Measurements from ENCODE around the gene DHX35.
A peak's percentile ranks its signal among the peaks of the same experiment; 100 is the strongest.

The DHX35 gene, protein sequence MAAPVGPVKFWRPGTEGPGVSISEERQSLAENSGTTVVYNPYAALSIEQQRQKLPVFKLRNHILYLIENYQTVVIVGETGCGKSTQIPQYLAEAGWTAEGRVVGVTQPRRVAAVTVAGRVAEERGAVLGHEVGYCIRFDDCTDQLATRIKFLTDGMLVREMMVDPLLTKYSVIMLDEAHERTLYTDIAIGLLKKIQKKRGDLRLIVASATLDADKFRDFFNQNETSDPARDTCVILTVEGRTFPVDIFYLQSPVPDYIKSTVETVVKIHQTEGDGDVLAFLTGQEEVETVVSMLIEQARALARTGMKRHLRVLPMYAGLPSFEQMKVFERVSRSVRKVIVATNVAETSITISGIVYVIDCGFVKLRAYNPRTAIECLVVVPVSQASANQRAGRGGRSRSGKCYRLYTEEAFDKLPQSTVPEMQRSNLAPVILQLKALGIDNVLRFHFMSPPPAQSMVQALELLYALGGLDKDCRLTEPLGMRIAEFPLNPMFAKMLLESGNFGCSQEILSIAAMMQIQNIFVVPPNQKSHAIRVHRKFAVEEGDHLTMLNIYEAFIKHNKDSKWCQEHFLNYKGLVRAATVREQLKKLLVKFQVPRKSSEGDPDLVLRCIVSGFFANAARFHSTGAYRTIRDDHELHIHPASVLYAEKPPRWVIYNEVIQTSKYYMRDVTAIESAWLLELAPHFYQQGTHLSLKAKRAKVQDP

DNA sequence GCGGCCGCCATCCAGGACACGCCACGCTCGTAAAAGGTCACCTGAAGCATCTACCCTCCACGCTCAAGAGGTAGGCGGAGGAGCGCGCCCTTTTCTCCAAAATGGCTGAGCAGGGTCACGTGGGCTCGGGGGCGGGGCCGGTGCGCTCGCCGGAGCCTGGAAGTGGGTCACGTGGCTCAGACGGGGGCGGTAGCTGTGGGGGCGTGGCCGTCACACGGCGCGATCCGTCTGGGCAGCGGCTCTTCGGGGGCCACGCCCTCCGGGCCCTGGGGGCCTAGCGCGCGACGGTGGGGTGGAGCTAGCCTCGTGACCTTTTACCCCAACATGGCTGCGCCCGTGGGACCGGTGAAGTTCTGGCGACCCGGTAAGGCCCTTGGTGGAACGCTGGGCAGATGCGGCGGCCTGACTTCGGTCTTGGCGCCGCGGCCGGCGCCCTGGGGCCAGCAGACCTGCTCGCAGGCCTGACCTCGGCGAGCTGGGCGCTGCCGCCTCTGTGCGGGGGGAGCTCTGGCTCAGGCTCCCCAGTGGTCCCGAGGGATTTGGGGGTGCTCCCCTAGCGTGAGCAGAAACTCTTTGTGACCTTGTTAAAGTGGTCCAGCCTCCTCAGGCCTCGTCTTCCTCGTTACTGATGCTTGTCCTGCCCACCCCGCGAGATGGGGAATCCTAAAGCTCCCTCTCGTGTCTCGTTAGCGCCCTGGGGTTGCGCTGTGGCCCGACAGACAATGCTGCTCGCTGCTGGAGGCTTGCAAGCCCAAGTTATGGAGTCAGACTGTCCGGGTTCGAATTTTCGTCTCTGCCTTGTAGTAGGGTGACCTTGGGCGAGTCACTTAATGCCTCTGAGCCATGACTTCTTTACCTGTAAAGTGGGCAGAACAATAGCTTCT, at the start of gene DHX35:
Gene DHX35, plus strand, starts transcription at position 301 of the 884 bp plus-strand sequence. Its CDS starts 24 bp downstream, at position 325.
- DNase-seq, result peak; percentile 88

DNA sequence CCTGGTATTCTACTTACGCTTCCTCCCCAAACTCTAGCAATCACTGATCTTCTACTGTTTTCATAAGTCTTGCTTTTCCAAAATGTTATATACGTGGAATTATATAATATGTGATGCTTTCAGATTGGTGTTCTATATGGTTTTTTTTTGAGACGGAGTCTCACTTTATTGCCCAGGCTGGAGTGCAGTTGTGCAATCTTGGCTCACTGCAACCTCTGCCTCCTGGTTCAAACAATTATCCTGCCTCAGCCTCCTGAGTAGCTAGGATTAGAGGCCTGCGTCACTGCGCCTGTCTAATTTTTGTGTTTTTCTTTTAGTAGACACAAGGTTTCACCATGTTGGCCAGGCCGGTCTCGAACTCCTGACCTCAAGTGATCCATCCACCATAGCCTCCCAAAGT, 46.8 kb upstream of the DHX35 start:
- no peak for DNase-seq

GRCh38 chr20:38917657-38918056, 44.5 kb upstream of the DHX35 start:
- DNase-seq, result no peak

DNA sequence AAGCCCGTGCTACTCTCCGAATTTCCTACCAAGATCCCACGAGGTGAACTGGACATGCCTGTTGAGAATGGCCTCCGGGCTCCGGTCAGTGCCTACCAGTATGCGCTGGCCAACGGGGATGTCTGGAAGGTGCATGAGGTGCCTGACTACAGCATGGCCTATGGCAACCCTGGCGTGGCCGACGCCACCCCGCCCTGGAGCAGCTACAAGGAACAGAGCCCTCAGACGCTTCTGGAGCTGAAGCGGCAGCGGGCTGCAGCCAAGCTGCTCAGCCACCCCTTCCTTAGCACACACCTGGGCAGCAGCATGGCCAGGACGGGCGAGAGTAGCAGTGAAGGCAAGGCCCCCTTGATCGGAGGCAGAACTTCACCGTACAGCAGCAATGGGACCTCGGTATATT, 44.0 kb upstream of the DHX35 start:
- no peak for DNase-seq

GRCh38 chr20:38919683-38920082, 42.5 kb upstream of the DHX35 start:
- no peak for DNase-seq

DNA sequence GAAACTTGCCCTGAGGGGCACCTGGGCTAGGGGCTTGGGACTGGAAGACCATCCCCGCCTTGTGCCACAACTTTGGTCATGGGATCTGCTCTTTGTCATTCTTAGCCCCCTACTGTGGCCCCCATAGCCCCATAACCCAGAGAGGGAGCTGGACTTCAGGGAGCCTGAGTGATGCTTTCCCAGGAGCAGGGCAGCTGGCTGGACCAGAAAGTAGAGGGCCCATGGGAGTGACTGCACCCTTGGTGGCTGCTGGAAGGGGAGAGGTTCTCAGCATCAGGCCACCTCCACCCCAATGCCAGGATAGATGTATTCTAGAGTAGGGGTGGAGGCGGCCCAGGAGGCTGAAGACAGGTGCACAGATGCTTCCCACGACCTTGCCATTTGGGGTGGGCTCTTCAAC, 41.7 kb upstream of the DHX35 start:
- no peak for DNase-seq

- DNase-seq, result no peak
These were observed 41.3 kb upstream of the DHX35 start for GRCh38 chr20:38920851-38921250.

DNA sequence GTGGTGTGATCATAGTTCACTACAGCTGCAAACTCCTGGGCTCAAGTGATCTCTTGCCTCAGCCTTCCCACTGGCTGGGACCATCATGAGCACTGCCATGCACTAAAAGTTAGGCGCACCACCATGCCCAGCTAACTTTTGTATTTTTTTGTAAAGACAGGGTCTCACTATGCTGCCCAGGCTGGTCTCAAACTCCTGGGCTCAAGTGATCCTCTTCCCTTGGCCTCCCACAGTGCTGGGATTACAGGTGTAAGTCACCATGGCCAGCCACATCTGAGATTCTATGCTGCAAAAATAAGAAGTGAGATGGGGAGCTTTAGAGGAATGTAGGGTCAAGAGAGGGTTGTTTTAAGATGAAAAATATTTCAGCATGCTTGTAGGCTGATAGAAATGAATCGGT, 37.4 kb upstream of the DHX35 start:
- no peak for DNase-seq

GRCh38 chr20:38926142-38926933, 35.8 kb upstream of the DHX35 start, which contains the start of gene FAM83D:
Gene FAM83D, plus strand, starts transcription at chr20:38926417. Its CDS starts 26 bp downstream, at chr20:38926443.
- DNase-seq, result peak; percentile 96

GRCh38 chr20:38926934-38927616, 35.1 kb upstream of the DHX35 start:
- no peak for DNase-seq

DNA sequence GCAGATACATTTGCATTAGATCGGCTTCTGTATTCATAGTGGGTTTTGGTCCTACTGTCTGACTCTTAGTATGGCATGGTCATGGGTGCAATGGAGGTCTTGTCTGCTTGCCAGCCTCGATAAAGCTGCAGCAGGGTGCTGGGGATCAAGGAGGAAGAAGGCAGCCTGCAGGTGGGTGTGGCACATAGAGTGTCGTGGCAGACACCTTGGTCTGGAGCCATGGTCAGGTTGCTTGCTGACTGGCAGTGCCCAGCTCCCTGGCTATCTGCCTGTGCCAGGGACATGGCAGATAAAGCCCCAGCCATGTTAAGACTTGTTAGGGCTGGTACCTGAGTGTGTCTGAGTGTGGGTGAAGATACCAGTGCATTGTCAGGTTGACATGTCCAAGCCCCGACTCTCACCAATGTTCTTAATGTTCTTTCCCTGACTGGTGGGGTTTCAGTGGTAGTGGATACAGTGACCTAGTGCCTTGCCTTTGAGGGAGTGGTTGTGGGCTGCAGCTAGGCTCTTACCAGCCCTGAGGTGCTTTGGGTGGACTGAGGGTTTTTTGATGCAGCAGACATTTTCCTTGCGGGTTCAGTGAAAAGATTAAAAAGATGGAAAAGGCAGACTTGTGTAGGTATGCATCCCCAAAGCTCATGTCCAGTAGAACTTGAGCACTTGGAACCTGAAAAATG, 34.1 kb upstream of the DHX35 start:
- no peak for DNase-seq

- no peak for DNase-seq
These were observed 31.9 kb upstream of the DHX35 start for GRCh38 chr20:38930242-38930569.

- no peak for DNase-seq
These were observed 30.2 kb upstream of the DHX35 start for GRCh38 chr20:38931984-38932383.

GRCh38 chr20:38932457-38933120, 29.6 kb upstream of the DHX35 start:
- DNase-seq, result no peak

DNA sequence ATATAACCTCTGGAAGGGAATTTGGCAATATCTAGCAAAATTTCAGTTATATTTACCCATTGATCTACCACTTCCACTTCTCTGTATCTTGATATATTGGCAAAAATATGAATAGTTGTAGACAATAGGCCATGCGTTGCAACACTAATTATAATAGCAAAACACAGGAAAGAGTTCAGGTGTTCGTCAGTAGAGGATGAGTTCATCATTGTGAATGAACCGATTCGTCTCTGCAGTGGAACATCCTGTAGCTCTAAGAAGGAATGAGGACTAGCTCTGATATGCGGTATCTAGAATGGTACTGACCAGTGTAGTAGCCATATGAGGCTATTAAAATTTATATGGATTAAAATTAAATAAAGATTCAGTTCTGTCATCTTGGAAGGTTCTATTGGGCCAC, 27.6 kb upstream of the DHX35 start:
- no peak for DNase-seq

- no peak for DNase-seq
These were observed 26.9 kb upstream of the DHX35 start for GRCh38 chr20:38935285-38935684.

DNA sequence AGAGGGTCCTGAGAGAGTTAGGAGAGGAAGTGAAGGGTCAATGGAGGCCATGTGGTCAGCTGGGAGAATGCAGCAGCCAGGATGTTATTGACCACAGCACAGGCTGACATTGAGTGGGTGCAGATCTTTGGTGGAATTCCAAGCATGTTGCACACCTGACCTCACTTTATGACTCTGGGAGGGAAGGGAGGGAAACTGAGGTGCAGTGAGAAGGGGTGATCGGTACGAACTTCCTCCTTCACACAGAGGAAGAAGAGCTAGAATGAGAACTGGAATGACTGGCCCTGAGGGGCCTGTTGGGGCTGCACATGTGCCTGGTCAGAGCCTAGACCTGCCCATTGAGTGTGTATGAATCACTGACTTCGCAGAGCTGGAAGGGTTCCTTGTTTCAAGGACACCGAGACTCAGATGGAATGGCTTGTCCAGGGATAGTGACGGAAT, 26.2 kb upstream of the DHX35 start:
- DNase-seq, result peak; percentile 8

DNA sequence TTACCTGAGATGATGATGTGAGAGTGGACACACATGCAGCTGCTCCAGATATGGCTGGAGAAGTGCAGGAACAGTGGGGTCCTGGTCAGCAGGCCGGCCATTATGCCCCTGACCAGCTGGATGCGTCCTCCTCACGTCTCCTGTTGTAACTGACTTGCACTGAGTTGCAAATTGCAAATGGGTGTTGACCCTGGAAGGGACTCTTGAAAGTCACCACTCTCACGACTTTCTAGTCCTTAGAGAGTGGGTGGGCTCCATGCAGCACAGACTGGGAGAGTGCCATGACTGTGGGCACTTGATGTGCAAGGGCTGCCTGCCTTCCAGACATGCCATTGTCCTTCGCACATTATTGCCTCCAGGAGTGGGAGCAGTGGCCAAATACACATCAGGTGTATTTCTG, 25.1 kb upstream of the DHX35 start:
- DNase-seq, result no peak

GRCh38 chr20:38937978-38938473, 24.1 kb upstream of the DHX35 start:
- no peak for DNase-seq

DNA sequence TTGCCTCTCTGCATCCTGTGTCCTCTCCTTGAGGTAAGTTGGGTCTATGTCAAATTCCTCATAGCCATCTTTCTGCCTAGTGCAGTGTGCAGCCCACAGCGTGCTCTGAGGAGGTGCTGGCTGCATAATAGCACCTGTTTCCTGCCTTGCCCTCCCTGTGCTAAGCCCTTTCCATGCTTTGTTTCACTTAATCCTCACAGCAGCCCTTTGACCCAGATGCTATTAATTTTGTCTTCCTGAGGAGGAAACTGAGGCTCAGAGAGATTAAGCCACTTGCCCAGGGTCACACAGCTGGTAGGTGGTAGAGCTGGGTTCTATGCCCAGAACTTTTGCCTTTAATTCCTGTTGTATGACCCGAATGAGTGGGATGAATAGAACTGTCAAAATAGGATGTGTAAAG, 22.5 kb upstream of the DHX35 start:
- no peak for DNase-seq

- DNase-seq, result no peak
These were observed 21.5 kb upstream of the DHX35 start for GRCh38 chr20:38940644-38941043.

Measured in kidney glomerular epithelial cell (primary cell).